ENCODE data around the gene NELFCD. TPM values are rescaled to one million over a fixed set of nuclear protein-coding genes. Genes with fewer than 3 reads are reported as not detected.
"Not testable (repeated sequence)": the region's sequence is repeated elsewhere in the genome, so short reads cannot be mapped to it uniquely, and the experiment has no call there.

The NELFCD gene
- total RNA-seq, 1 donor from 2014 or later, result 50.7 TPM

DNA sequence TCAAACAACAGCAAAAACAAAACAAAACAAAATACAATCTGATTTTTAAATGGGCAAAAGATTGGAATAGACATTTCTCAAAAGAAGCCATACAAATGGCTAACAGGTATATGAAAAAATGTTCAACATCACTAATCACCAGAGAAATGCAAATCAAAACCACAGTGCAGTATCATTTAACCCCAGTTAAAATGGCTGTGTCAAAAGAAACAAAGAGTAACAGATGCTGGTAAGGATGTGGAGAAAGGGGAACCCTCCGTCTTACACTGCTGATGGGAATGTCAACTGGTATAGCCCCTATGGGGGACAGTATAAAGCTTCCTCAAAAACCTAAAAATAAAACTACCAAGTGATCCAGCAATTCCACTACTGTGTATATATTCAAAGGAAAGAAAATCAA lies 10.9 kb upstream of the NELFCD start:
- ATAC-seq (no peak), DNase-seq (ENCODE audit: low spot score) (no peak)
- intact Hi-C loops (cut with DNase I), result no loop called here

DNA sequence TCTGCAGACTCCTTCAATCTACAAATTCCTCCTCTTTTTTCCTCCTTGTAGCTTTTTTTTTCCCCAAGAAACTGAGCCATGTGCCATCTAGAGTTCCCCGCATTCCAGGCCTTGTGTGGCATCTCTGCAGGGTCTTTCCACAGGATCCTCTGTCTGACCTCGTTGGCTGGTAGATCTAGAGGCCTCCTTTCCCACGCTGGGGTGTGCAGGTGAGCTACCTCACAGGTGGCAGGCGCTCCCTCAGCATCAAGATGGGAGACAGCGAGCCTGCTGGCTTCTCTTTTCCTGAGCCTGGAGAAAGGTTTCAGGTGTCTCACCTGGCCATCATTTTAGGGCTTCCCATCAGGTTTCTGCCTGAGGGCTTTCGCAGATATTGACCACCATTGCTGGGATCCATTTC lies 9.6 kb upstream of the NELFCD start:
- ATAC-seq, result no peak
- DNase-seq (ENCODE audit: low spot score), result no peak
- intact Hi-C loops (cut with DNase I), result no loop called here

DNA sequence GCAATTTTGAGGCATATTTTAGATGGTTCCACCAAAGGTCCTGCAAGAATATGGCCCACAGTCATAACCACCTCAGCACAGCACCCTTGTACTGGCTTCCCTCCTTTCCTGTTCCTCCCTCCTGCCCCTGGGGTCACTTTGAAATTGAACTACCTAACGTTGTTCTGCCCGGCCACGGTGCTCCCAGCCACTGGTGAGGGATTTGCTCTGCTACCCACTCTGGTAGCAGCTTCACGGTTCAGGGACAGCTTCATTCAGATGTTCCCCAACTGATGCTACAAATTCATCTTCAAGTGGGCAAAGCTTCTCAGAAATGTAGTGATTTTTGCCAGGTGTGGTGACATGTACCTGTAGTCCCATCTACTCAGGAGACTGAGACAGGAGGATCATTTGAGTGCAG lies 7.9 kb upstream of the NELFCD start:
- DNase-seq (ENCODE audit: low spot score) (no peak), ATAC-seq (no peak)
- intact Hi-C loops (cut with DNase I), result no loop called here

DNA sequence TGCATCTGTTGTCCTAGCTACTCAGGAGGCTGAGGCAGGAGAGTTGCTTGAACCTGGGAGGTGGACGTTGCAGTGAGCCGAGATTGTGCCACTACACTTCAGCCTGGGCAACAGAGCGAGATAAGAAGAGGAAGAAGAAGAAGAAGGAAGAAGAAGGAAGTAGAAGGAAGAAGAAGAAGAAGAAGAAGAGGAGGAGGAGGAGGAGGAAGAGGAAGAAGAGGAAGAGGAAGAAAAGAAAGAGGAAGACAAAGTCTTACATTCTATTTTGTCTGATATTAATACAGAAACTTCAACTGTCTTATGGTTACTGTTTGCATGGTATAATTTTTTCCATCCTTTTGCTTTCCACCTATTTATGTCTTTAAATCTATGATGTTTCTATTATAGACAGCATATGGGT lies 7.2 kb upstream of the NELFCD start:
- DNase-seq (ENCODE audit: low spot score) (no peak), ATAC-seq (no peak)
- intact Hi-C loops (cut with DNase I), result no loop called here

DNA sequence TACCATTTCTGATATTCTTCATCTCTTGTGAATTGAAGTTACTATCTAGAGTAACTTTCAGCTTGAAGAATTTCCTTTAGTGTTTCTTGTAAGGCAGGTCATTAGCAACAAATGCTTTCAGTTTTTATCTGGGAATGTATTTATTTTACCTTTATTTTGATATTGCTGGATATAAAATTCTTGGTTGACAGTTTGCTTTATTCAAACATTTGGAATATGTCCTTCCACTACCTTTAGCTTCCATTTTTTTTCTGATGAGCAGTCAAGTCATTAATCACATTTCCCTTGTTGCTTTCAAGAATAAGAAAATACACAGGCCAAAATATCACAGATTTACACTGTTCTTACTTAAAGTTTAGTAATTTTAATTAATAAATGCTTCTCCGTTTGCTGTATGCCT lies 5.7 kb upstream of the NELFCD start:
- intact Hi-C loops (cut with DNase I), result no loop called here

DNA sequence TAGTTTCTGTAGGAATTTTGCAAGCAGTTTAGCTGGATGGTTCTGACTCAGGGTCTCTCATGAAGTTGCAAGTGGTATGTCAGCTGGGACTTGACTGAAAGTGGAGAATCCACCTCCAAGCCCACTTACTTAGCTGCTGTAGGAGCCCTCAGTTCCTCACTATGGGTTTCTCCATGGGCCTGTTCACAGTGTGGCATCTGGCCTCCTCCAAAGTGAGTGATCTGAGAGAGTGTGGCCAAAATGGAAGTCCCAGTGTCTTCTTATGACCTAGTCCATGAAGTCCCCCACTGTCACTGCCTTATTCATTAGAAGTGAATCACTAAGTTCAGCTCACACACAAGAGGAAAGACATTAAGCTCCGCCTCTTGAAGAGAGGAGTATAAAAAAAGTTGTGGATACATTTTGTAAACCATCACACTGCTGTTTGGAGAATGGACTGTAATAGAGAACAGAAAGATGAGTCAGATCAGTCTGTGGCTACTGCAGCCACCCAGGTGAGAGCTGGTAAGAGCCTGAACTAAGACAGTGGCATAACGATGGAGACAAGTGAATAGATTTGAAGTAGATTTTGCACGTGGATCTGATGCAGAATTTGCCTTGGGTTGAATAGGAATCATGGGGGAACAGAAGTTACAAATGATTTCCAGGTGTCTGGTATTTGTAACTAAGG lies 4.9 kb upstream of the NELFCD start:
- DNase-seq (ENCODE audit: low spot score), result no peak
- ATAC-seq, result no peak
- intact Hi-C loops (cut with DNase I), result no loop called here

More for the DNA sequence above, 5.7 kb upstream of the NELFCD start:
- ATAC-seq (no peak), DNase-seq (ENCODE audit: low spot score) (no peak)

DNA sequence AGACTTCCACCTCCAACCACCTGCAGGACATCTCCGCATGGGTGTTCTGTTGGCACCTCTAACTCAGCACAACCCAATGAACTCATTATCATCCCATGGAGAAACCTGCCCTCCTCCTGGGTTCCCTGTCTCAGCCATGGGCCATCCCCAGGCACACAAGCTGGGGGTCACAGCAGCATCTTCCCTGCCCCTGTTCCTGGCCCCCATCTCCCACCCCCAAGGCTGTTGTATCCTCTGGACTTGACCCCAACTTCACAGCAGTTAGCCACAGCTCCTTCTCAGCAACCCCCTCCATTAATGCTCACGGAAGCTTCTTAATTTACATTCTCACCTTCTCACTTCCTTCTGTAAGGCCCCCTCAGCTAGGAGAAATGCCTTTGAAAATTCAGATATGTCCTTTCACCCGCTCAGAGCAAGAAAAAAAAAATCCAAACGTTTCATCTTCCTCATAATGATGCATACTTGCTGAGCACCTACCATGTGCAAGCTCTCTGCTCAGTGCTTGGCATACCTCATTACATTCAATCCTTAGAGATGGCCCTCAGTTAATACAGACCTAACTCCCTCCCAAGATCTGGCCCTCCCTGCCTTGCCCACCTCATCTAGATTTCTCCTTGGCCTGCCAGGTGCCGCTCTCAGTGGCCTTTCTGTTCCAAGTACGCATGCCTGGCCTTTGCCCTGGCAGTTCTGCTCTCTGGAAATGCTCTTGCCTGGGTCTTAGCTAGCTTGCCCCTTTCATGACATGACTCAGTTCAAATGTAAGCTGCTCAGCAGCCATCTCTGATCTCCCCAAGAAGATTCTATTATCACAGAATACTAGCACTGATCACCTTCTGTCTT lies 2.5 kb upstream of the NELFCD start:
- ATAC-seq, result no peak
- intact Hi-C loops (cut with DNase I), result no loop called here

DNA sequence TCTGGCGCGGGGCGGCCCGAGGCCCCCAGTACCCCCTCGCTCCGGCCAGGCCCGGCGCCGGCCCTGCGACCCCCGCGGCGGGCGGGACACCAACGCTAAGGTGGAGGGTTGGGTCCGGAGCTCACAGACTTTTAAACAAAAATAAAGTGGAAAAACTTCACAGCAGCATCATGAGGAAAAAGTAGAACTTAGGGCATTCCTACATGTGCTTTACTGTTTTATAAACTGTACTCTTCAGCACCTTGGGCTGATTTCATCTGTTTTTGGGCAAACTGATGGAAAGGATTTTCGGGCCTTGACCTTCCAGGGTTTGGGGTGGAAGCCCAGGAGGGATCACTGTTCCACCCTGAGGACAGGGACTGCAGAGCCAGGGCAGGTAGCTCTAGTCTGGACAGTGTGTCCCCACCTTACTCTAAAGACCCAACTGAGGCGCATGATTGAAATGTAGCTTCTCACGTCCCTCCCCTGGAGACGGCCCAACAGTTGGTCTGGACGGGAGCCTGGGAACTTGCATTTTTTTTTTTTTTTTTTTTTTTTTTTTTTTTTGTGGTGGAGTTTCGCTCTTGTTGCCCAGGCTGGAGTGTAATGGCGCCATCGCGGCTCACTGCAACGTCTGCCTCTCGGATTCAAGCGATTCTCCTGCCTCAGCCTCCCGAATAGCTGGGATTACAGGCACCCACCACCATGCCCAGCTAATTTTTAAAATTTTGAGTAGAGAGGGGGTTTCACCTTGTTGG lies 740 bp downstream of the NELFCD start:
- no peak for ATAC-seq
- intact Hi-C loops (cut with DNase I), result no loop called here
- DNase-seq (ENCODE audit: low spot score), result no peak

More for the DNA sequence above, 2.5 kb upstream of the NELFCD start:
- no peak for DNase-seq (ENCODE audit: low spot score)

DNA sequence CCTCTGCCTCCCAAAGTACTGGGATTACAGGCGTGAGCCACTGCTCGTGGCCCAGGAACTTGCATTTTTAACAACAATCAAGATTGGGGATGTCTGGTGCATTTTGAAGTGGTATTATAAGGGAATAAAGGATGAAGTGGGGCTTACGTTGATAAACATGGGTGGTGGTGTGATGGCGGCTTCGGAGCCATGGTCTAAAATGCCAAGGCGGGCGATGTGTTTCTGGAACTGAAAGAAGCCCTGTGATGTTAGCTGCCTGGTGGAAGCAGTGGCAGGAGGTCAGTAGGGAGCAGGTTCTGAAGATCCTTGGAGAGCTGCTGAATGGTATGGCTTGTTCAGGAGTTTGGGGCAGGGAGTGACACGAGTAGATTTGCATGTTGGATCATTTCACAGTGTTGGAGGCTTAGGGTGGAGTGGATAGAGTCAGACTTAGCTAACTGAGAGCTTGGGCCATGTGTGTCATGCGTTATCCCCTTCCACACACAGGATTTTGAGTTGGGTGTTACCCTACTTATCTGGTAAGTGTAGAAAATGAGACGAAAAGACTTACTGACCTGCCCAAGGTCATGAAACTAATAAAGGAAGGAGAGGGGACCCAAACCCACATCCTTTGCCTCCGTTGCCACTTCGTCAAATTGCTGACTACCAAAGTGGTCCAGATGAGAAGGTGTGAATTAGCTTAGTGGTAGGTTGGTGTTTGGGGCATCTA lies 1.5 kb downstream of the NELFCD start:
- DNase-seq (ENCODE audit: low spot score), result no peak
- intact Hi-C loops (cut with DNase I), result no loop called here
- ATAC-seq, result no peak

DNA sequence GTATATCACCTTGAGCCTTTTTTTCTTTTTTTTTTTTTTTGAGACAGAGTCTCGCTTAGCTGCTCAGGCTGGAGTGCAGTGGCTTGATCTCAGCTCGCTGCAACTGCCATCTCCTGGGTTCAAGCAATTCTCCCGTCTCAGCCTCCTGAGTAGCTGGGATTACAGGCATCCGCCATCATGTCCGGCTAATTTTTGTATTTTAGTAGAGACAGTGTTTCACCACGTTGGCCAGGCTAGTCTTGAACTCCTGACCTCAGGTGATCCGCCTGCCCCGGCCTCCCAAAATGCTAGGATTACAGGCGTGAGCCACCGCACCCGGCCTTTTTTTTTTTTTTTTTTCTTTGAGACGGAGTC lies 2.0 kb downstream of the NELFCD start:
- DNase-seq (ENCODE audit: low spot score); intact Hi-C loops (cut with DNase I): not testable (repeated sequence)

DNA sequence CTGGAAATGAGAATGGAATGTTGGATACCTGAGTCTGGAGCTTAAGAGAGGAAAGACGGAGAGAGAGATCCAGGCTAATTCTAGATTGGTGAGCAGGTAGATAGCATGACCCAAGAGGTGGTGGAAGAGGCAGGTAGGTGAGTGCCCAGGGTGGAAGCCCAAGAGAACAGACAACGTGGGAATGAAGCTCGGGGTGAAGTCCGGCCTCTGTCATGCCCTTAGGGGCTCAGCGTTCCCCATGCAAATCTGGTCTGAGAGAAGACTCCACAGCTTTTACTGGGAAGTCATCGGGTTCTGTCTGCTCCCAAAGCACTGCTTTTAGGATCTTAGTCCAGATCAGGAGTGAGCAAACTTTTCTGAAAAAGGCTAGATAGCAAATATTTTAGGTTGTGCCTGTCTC lies 3.6 kb downstream of the NELFCD start:
- ATAC-seq (no peak), DNase-seq (ENCODE audit: low spot score) (no peak)
- intact Hi-C loops (cut with DNase I), result no loop called here

More for the DNA sequence above, 2.0 kb downstream of the NELFCD start:
- ATAC-seq, result not testable (repeated sequence)

DNA sequence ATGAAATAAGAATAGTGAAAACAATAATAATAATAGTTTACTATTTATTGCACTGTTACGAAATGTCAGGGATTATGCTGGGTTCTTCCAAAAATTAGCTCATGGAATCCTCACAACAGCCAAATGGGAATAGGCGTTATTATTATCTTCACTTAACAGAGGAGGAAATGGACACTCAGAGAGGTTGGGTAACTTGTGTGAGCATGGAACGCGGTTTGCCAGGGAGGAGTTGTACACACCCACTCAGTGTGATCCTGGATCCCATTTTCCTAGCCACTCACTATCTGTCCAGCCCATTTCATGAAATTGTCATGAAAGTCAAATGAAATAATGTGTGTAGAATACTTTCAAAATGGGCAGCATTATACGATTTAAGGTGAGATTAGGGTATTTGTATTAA lies 4.6 kb downstream of the NELFCD start:
- intact Hi-C loops (cut with DNase I), result no loop called here
- ATAC-seq (peak; percentile 40), DNase-seq (ENCODE audit: low spot score) (no peak)

DNA sequence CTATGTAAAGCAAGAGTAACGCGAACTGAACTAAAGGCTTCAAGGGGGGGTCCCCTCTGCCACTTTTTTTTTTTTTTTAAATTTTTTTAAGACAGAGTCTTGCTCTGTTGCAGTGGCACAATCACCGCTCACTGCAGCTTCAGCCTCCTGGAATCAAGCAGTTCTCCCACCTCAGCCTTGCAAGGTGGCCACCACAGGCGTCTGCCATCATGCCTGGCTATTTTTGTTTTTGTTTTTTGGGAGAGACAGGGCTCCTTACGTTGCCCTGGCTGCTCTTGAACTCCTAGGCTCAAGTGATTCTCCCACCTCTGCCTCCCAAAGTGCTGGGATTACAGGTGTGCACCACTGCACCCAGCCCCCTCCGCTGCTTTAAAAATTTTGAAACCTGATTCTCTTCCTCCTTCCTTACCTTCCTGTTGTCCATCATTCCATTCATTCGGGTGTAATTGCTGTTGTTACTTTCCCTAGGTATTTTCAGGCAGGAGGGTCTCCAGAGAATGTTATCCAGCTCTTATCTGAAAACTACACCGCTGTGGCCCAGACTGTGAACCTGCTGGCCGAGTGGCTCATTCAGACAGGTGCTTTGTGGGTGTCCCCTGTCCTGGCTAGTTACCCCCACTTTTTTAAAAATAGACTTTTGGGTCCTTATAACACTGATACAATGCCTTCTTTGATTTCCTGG lies 5.4 kb downstream of the NELFCD start:
- intact Hi-C loops (cut with DNase I), result no loop called here
- no peak for ATAC-seq
- DNase-seq (ENCODE audit: low spot score), result no peak

DNA sequence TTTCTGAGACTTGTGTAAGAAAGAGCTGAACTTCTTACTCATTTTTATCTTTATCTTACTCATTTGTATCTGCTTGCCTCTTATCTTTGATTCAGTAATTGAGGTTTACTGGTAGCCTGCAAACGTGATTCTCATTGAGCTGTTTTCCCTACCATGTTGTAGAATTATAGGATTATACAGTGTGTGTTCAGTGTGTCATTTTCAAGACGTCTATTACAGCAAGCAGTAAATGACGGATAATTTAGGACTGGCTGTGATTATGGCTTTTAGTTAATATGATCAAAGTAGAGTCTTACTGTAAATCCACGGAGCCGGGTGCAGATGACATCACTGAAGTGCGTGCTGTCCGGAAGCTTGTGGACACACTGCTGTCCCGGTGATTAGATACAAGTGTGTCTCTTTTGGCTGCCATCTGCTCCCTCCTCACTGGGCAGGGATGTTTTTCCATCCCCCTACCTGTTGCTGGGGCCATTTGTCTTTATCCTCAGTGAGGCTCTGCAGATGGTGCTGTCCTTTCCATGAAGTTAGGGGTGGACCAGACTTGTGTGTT lies 6.0 kb downstream of the NELFCD start:
- DNase-seq (ENCODE audit: low spot score) (no peak), ATAC-seq (no peak)
- intact Hi-C loops (cut with DNase I), result no loop called here

DNA sequence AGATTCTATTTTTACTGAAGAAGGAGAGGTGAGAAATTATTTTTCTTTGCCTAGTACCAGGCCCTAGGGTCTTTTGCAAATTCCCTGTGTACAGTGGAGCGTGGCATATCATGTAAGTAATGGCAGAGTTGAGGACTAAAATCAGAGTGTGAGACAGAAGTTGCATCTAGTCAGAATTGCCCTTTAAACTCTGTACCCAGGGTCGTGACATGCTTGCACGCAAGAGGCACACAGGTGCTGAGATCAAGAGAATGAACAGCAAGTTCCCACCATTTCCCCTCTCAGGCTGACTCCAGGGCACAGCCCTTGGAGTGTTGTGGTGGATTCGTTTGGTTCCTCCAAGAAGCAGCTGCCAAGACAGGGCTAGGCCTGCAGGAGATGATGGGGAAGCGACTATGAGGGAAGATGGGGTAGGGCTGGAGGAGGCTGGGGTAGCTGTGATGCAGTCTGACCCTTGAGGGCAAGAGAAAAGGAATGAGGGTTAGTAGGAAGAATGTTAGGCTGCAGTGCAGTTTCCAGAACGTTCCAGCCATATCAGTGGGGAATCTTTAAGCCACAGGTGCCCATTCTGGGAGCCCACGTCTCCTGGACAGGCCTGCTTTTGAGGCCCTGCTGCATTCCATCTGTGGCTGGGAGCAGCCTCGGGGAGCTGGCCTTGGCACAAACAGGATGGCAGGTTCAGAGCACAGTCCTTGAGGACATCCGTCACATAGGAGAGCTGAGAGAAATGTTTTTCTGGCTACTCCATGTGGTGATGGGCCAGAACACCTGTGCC lies 6.9 kb downstream of the NELFCD start:
- no peak for ATAC-seq
- intact Hi-C loops (cut with DNase I), result no loop called here
- DNase-seq (ENCODE audit: low spot score), result no peak

DNA sequence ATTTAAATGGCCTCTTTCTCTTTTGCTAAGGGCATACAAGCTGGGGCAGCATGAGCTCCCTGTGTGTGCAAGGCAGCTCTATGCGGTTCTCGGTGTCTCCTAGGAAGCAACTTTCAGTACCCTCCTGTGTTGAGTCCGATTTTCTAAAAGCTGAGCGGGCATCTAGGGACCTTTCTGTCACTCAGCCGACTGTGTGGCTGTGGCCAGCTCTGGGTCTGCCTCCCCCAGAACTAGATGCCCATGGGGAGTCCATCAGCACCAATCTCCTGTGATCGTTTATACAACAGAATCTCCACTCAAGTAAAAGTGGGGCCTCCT lies 7.5 kb downstream of the NELFCD start:
- no peak for DNase-seq (ENCODE audit: low spot score)
- intact Hi-C loops (cut with DNase I), result no loop called here
- ATAC-seq, result no peak

DNA sequence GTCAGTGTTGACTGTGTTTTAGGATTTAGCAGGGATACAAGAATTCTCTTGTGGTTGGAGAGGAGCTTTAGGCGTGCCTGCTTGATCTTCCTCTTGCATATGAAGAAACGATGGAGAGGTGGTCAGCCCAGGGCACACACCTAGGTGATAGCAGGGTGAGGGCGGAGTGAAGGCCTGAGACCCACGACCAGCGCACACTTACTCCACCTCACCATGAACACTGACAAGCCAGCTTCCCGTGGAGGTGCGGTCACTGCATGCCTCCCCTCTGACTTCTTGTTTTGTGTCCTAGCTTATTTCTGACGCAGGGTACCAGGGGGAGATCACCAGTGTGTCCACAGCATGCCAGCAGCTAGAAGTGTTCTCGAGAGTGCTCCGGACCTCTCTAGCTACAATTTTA lies 8.1 kb downstream of the NELFCD start:
- intact Hi-C loops (cut with DNase I), result no loop called here
- DNase-seq (ENCODE audit: low spot score), result no peak
- no peak for ATAC-seq
